A673 (cell line): ENCODE data around the gene MAP3K6.

Source experiments
- EZH2 ChIP-seq: fragments of 200-600 bp; sonication (generic); IDR thresholded peaks from 2 replicates; pipeline ENCODE4 v1.6.1; 2017; ENCODE audit warnings: borderline replicate concordance, low read depth, mild to moderate bottlenecking, mixed read lengths, antibody characterized with exemption, low read length; ENCODE audit not compliant: poor library complexity, severe bottlenecking
- TF ChIP-seq, protein P1 (sequence below): fragments of 300-800, 200-600 bp; sonication (generic); conservative IDR thresholded peaks from 2 replicates; pipeline ENCODE4 v1.5.1; 2017; ENCODE audit warnings: low read depth, mild to moderate bottlenecking, antibody characterized with exemption, low read length, moderate library complexity, mixed read lengths

DNA sequence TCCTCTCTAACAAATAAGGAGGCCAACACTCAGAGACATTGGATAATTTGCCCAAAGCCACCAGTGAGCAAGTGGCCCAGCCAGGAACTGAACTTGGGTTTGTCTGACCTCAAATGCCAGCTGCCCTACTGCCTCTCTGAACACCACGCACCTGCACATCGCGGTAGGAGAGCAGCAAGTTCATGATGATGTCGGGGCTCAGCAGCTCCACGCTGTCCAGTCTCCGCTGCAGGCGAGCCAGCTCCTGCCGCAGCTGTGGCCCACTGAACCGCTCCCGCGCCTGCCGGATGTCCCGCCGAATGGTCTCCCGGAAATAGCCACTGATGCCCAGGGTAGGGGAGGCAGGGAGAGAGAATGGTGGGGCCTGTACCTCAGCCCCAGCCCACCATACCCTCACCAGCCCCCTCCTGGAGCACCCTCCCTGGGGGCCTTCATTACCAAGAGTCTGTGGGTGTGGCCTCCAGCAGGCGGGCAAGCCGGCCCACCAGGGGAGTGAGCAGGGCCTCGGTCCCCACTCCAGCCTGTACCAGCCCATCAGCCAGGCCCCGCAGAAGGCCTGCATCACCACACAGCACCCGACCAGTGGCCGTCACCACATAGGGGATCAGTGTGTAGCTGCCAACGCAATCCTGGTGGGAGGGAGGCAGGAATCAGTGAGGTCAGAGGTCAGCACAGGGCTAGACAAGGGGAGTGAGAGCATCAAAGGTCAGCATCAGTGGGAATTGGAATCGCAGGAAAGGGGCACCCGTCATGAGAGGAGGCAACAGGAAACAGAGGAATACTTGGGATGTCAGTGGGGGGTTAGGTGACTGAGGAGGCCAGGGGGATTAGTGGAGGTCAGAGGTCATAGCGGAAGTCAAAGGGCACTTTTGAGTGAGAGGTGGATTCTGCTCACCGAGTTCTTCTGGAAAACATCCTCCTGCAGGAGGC lies 2.7 kb downstream of the MAP3K6 start:
- TF ChIP-seq, protein P1, sequence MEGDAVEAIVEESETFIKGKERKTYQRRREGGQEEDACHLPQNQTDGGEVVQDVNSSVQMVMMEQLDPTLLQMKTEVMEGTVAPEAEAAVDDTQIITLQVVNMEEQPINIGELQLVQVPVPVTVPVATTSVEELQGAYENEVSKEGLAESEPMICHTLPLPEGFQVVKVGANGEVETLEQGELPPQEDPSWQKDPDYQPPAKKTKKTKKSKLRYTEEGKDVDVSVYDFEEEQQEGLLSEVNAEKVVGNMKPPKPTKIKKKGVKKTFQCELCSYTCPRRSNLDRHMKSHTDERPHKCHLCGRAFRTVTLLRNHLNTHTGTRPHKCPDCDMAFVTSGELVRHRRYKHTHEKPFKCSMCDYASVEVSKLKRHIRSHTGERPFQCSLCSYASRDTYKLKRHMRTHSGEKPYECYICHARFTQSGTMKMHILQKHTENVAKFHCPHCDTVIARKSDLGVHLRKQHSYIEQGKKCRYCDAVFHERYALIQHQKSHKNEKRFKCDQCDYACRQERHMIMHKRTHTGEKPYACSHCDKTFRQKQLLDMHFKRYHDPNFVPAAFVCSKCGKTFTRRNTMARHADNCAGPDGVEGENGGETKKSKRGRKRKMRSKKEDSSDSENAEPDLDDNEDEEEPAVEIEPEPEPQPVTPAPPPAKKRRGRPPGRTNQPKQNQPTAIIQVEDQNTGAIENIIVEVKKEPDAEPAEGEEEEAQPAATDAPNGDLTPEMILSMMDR = no peak
- no peak for TF ChIP-seq EZH2
